Left cardiac atrium (tissue), 4 donors: ENCODE measurements around the gene LAMA5. TPM values are rescaled to one million over a fixed set of nuclear protein-coding genes. Genes with fewer than 3 reads are reported as not detected.
A peak's percentile ranks its signal among the peaks of the same experiment; 100 is the strongest.
"Not testable (repeated sequence)": the region's sequence is repeated elsewhere in the genome, so short reads cannot be mapped to it uniquely, and the experiment has no call there.

Experiments used
- ATAC-seq, 2 donors: fragments of 200-7000 bp; cut with Tn5 transposase; one replicate each; pipeline ENCODE4 v1.9.1; 2020; ENCODE audit warnings: mild to moderate bottlenecking in 2 of 2, moderate library complexity in 2 of 2
- DNase-seq: peaks from one replicate; pipeline ENCODE4 v3.0.0-alpha.2; 2020
- intact Hi-C, 2 donors: fragments of 100-400 bp; cut with DNase I; formaldehyde crosslinking; loops; one replicate each; pipeline versions ENCODE4 v1.14.1 to v1.15.1; 2022 to 2023
- total RNA-seq, 2 donors: library from RNA; stranded (reverse); fragmentation: NEBNext Ultra II Directional; extraction: Animal tissue kit (Norgen Biotek cat#: 25700); gene quantifications; one replicate each; pipeline ENCODE4 v1.2.1, GENCODE V29; 2021
- donor health status: DM: no; HTN: yes; CAD: no.
- donor health status: DM: no; HTN: yes; CAD: no; lungs with severe emphysema.
- donor health status: DM: yes; HTN: yes; CAD: no.
- donor health status: Dilated cardiomyopathy.

The LAMA5 gene
- total RNA-seq, 2 donors from 2014 or later, result 70.4 to 113 TPM

DNA sequence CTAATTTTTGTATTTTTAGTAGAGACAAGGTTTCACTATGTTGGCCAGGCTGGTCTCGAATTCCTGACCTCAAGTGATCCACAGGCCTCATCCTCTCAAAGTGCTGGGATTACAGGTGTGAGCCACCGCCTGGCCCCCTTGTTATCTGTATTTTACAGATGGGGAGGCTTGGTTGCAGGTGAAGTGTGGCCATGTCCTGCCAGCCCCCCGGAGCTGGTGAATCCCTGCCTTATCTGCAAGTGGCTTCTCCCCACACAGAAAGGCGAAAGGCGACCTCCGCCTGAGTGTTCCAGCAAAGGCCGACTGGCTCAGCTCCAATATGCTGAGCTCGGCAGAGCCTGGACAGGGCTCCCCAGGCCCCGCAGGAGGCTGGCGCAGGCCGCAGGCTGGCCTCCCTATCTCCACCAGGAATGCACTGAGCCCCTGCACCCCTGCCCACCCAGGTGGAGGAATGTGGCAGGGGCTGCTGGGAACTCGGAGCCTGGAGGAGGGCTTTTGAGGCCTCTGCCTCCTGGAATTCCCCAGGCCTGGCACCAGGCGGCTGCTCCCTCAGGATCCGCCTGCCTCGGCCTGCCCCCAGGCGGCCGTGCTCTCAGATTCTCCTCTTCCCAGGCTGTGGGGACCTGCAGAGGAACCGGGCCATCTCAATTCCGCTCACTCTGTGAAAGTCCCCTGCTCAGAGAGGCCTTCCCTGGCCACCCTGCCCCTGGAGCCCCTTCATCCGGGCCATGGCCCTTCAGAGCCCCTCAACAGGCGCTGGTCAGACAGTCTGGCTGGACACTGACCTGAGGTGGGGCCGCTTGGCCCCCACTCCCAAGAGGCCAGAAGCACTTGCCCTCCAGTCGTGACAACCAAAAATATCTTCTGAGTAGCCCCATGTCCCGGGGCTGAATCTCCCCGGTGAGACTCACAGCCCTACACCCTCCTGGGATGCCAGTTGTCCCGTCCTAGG, 9.3 kb upstream of the LAMA5 start:
- intact Hi-C loops, result no loop called here
- ATAC-seq (peak; percentile 78 to 80), DNase-seq (peak; percentile 68)

GRCh38 chr20:62374331-62375152, 7.4 kb upstream of the LAMA5 start:
- no peak for ATAC-seq
- intact Hi-C loops, result no loop called here
- DNase-seq, result no peak

- DNase-seq, intact Hi-C loops, ATAC-seq: not testable (repeated sequence)
Observed at GRCh38 chr20:62373631-62374179, 6.6 kb upstream of the LAMA5 start.

GRCh38 chr20:62372042-62372993, 5.2 kb upstream of the LAMA5 start:
- DNase-seq, result no peak
- ATAC-seq, result no peak
- intact Hi-C loops, result no loop called here

DNA sequence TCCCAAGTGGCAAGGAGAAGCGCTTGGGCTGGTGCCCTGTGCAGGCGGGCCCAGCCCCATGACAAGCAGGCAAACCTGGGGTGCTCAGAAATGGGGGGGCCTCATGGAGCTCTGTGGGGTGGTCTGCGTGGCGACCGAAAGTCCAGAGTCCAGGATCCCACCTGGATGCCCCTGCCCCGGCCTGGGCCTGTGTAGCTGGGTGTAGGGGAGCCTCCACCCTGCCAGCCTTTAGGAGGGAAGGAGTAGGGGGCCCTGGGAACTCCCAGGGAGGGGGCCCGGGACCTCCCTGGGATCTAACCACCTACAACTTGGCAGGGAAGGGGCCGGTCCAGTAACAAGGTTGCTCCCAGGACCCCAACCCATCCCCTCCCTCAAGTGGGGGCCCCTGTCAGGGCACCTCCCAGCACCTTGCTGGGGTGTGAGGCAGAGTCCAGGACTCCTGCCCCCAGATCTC, 4.5 kb upstream of the LAMA5 start:
- ATAC-seq (no peak), DNase-seq (no peak)
- intact Hi-C loops, result no loop called here

GRCh38 chr20:62370807-62371587, 3.9 kb upstream of the LAMA5 start:
- ATAC-seq (no peak), DNase-seq (no peak)
- intact Hi-C loops, result no loop called here

- ATAC-seq, result no peak
- no peak for DNase-seq
- intact Hi-C loops, result no loop called here
Observed at GRCh38 chr20:62370115-62370806, 3.1 kb upstream of the LAMA5 start.

DNA sequence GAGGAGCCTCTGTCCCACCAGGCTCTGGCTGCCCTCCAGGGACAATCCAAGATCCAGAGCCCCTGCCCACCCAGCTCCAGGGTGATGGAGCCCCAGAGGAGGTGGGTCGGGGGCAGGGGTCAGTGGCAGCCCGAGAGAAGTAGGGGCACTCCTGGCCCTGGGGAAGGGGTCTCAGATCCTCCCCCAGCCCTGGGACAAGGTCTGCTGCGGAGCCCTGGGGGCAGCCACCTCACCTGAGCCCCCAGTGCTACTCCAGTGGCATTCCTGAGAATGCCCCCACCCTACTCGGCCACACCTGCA, 2.7 kb upstream of the LAMA5 start:
- DNase-seq (no peak), ATAC-seq (no peak)
- intact Hi-C loops, result loop anchor here in 1 of 2 donors (10.0 kb wide), 1 partner anchor 185 kb away; the partner anchor contains the start of gene MTG2

DNA sequence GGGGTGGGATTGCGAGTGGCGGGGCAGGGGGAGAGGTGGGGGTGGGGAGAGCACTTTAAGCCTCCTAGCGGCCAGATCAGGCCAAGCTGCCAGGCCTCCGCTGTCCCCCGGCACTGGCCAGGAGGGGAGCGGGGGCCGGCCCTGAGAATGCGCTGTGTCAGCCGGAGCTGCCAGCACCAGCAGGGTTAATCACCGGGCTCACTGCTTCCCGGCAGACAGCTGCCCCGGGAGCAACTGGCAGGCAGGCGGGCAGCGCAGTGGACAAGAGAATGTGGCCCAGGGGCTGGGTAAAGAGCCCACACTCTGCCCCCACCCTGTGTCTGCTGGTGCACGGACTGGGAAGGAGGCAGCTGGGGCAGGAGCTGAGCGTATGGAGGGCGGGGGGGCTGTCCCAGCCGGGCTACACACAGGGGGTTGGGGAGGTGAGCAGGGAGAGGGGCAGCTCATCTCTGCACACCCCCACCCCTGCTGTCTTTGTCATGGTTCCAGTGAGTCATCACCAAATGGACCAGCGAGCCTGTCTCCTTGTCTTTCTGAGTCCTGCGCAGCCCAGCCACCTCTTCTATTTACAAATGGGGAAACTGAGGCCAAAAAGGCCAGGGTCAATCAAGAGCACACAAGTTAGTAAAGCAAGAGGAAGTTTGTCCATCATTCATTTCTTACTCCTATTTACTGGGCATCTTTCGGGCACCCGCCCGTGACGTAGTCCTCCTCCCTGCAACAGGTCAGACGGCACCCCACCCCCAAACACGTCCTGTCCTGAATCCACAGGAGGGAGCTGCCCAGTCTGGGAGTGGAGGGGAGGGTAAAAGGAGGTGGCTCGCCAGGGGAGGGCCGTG, 2.1 kb upstream of the LAMA5 start:
- ATAC-seq, result peak; percentile 5 to 8
- intact Hi-C loops, result loop anchor here in 1 of 2 donors (10.0 kb wide), 1 partner anchor 184 kb away; the partner anchor contains the start of gene MTG2
- DNase-seq, result no peak

- ATAC-seq (peak in 1 of 2 donors; percentile 7), DNase-seq (no peak)
- intact Hi-C loops, result loop anchor here in 1 of 2 donors (10.0 kb wide), 1 partner anchor 184 kb away; the partner anchor contains the start of gene MTG2
Observed at GRCh38 chr20:62368392-62368975, 1.4 kb upstream of the LAMA5 start.

DNA sequence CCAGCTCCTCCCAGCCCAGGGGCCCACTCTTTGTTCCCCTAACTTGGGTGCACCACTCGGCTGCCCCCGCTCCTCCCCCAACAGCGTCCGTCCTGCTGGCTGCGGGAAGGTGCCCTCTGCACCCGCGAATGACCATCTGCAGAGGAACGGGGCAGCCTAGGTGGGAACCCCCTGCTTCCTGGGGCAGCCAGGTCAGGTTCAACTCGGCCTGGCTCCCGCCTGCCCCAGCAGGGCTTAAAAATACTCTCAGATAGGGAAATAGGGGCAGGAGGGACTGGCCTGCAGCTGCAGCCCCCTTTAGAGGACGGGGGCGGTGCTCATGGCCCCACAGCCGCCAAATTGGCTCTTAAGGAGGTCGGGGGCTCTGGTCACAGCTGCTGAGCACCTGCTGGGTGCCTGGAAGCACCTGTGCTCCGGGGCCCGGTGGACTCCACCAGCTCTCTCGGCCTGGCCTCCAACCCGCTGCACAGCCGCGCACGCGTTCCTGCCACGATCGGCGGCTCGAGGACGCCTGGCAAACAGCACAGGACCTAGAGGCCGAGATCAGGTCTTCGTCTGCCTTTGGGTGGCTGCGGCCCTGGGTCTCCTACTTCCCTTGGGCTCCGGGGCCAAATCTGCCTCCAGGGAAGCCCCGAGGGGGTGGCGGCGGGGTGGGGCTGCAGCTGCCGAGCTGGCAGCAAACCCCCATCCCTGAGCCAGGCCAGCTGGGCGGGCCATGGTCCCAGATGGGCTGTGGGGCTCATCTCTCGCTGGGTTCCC, 700 bp upstream of the LAMA5 start:
- ATAC-seq (peak; percentile 1 to 2), DNase-seq (peak; percentile 42)
- intact Hi-C loops, result loop anchor here in 1 of 2 donors (10.0 kb wide), 1 partner anchor 183 kb away; the partner anchor contains the start of gene MTG2

- intact Hi-C loops, result loop anchor here in 1 of 2 donors (10.0 kb wide), 1 partner anchor 182 kb away; the partner anchor contains the start of gene MTG2
- DNase-seq (peak; percentile 58), ATAC-seq (peak; percentile 14 to 24)
Observed at GRCh38 chr20:62366370-62367135, 559 bp downstream of the LAMA5 start.

DNA sequence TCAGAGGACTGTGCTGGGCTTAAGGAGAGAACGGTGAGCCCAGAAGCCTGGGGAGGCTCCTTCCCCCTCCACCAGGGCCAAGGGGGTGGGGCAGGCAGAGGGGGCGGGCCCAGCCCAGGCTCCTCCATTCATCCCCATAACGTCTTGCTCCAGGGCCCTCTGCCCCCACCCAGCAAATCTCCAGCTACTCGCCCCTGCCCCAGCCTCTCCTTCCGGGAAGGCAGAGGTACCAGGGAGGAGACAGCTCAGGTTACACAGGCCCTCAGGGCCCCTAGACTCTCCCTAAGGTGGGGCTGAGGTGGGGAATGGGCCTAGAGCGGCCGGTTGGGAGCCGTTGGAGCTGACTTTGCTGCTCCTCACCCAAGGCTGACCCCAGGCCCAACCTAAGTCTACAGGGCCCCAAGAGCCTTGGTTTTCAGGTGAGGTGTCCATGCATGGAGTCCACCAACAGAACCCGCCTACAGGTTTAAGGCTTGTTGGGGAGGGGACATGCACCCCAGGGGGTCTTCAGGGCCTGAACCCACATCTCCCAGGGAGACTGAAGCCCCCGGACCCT, 1.2 kb downstream of the LAMA5 start:
- ATAC-seq (peak; percentile 10 to 41), DNase-seq (peak; percentile 49)
- intact Hi-C loops, result loop anchor here in 1 of 2 donors (10.0 kb wide), 1 partner anchor 181 kb away; the partner anchor contains the start of gene MTG2
